Kasumi-1 (cell line): ENCODE measurements around the gene IRGC.
"Not testable (repeated sequence)": the region's sequence is repeated elsewhere in the genome, so short reads cannot be mapped to it uniquely, and the experiment has no call there.

Experiments
- DNase-seq, 2 experiments: peaks; one replicate each; lab custom pipeline; 2025; lab: John Stamatoyannopoulos, UW

The IRGC gene

GRCh38 chr19:43715776-43716175 is at the start of gene IRGC:
Gene IRGC, plus strand, starts transcription at chr19:43716076. Its CDS starts 2,483 bp downstream, at chr19:43718559.
- no peak for DNase-seq

- no peak for DNase-seq
Measured at GRCh38 chr19:43667126-43667875, 48.6 kb upstream of the IRGC start.

- no peak for DNase-seq
Measured at GRCh38 chr19:43667876-43668405, 47.9 kb upstream of the IRGC start.

- peak; percentile 99 for DNase-seq
Measured at GRCh38 chr19:43668406-43669109, 47.3 kb upstream of the IRGC start.

GRCh38 chr19:43672061-43672679 is 43.7 kb upstream of the IRGC start:
- no peak for DNase-seq

GRCh38 chr19:43673637-43674036 is 42.2 kb upstream of the IRGC start:
- no peak for DNase-seq

- DNase-seq, result peak in 1 of 2 experiments; percentile 46
Measured at GRCh38 chr19:43674183-43674582, 41.7 kb upstream of the IRGC start.

GRCh38 chr19:43674596-43674995 is 41.3 kb upstream of the IRGC start:
- peak; percentile 34 to 46 for DNase-seq

- no peak for DNase-seq
Measured at GRCh38 chr19:43675269-43675879, 40.5 kb upstream of the IRGC start.

GRCh38 chr19:43675906-43676305 is 40.0 kb upstream of the IRGC start:
- DNase-seq, result no peak

- no peak for DNase-seq
Measured at GRCh38 chr19:43678512-43679261, 37.2 kb upstream of the IRGC start.

GRCh38 chr19:43681821-43682220 is 34.1 kb upstream of the IRGC start:
- no peak for DNase-seq

- DNase-seq, result not testable (repeated sequence)
Measured at GRCh38 chr19:43682269-43682668, 33.6 kb upstream of the IRGC start.

GRCh38 chr19:43682824-43683661 is 32.8 kb upstream of the IRGC start:
- no peak for DNase-seq

- no peak for DNase-seq
Measured at GRCh38 chr19:43683905-43684304, 32.0 kb upstream of the IRGC start.

GRCh38 chr19:43684326-43684725 is 31.6 kb upstream of the IRGC start:
- no peak for DNase-seq

- DNase-seq, result no peak
Measured at GRCh38 chr19:43687660-43687997, 28.2 kb upstream of the IRGC start.

GRCh38 chr19:43688059-43688701 is 27.7 kb upstream of the IRGC start:
- DNase-seq, result no peak

- DNase-seq, result no peak
Measured at GRCh38 chr19:43690444-43690843, 25.4 kb upstream of the IRGC start.

GRCh38 chr19:43690890-43691289 is 25.0 kb upstream of the IRGC start:
- no peak for DNase-seq
